GM23248 (cell line): ENCODE data around the gene RAPGEF4. TPM values are rescaled to one million over a fixed set of nuclear protein-coding genes. Genes with fewer than 3 reads are reported as not detected.

ENCODE experiments used
- DNase-seq: peaks from one replicate; pipeline ENCODE4 v3.0.0-alpha.2; 2015
- H2AFZ ChIP-seq: fragments of 200-600 bp; sonication (generic); 2 replicates; pipeline ENCODE4 v1.6.1; 2016; ENCODE audit warnings: antibody characterized with exemption
- H3F3A ChIP-seq: fragments of 200-600 bp; sonication (generic); 2 replicates; pipeline ENCODE4 v1.6.1; 2016; ENCODE audit warnings: mild to moderate bottlenecking, antibody characterized with exemption, mixed run types; ENCODE audit not compliant: insufficient read depth
- H3K27ac ChIP-seq: fragments of 200-600 bp; sonication (generic); 2 replicates; pipeline ENCODE4 v1.5.1; 2016; ENCODE audit warnings: mild to moderate bottlenecking
- H3K27me3 ChIP-seq: fragments of 200-600 bp; sonication (generic); replicated peaks from 2 replicates; pipeline ENCODE4 v1.6.1; 2016; ENCODE audit warnings: mild to moderate bottlenecking; ENCODE audit not compliant: insufficient read depth
- H3K36me3 ChIP-seq: fragments of 200-600 bp; sonication (generic); 2 replicates; pipeline ENCODE4 v1.6.1; 2016; ENCODE audit warnings: low read depth, mild to moderate bottlenecking
- H3K4me1 ChIP-seq: fragments of 200-600 bp; sonication (generic); 2 replicates; pipeline ENCODE4 v1.6.1; 2016; ENCODE audit warnings: mild to moderate bottlenecking; ENCODE audit not compliant: insufficient read depth
- H3K4me2 ChIP-seq: fragments of 200-600 bp; sonication (generic); one replicate; pipeline ENCODE4 v1.6.1; 2016; ENCODE audit warnings: mild to moderate bottlenecking; ENCODE audit not compliant: unreplicated experiment
- H3K4me3 ChIP-seq: fragments of 200-600 bp; sonication (generic); 2 replicates; pipeline ENCODE4 v1.5.1; 2016; ENCODE audit warnings: mild to moderate bottlenecking
- H3K79me2 ChIP-seq: fragments of 200-600 bp; sonication (generic); 2 replicates; pipeline ENCODE4 v1.6.1; 2016; ENCODE audit warnings: mild to moderate bottlenecking; ENCODE audit not compliant: insufficient read depth
- H3K9ac ChIP-seq: fragments of 200-600 bp; sonication (generic); 2 replicates; pipeline ENCODE4 v1.6.1; 2016; ENCODE audit warnings: mild to moderate bottlenecking
- H3K9me2 ChIP-seq: fragments of 200-600 bp; sonication (generic); 2 replicates; pipeline ENCODE4 v1.6.1; 2016; ENCODE audit warnings: mixed run types, mild to moderate bottlenecking, moderate library complexity; ENCODE audit not compliant: insufficient read depth
- H3K9me3 ChIP-seq: fragments of 200-600 bp; sonication (generic); one replicate; pipeline ENCODE4 v1.6.1; 2017; ENCODE audit warnings: low read depth
- H4K20me1 ChIP-seq: fragments of 200-600 bp; sonication (generic); 2 replicates; pipeline ENCODE4 v1.6.0; 2016; ENCODE audit not compliant: insufficient read depth
- EZH2 ChIP-seq: fragments of 200-600 bp; sonication (generic); IDR thresholded peaks from 2 replicates; pipeline ENCODE4 v1.6.1; 2018; ENCODE audit warnings: antibody characterized with exemption, mild to moderate bottlenecking; ENCODE audit not compliant: insufficient read depth, poor library complexity, severe bottlenecking
- EZH2phosphoT487 ChIP-seq: fragments of 200-600 bp; sonication (generic); IDR thresholded peaks from 2 replicates; pipeline ENCODE4 v1.6.1; 2018; ENCODE audit warnings: antibody characterized with exemption, moderate library complexity, mild to moderate bottlenecking, low read depth; ENCODE audit not compliant: insufficient read depth
- WGBS, 2 experiments: methylation state at CpG; one replicate each; pipeline ENCODE4 v1.1.6; 2015 to 2017; ENCODE audit warnings: low lambda C conversion rate in 2 of 2, low coverage in 1 of 2; ENCODE audit errors: missing lambda C conversion rate in 2 of 2; 5-methylcytosine and 5-hydroxymethylcytosine counted together
- in situ Hi-C: fragments of 300-500 bp; cut with MboI; formaldehyde crosslinking; loops from 2 replicates; pipeline ENCODE4 v1.15.0; 2020
- polyA plus RNA-seq: library from polyadenylated mRNA; unstranded; fragments of >200 nt; fragmentation: Nextera tagmentation; extraction: Ambion mirVana; gene quantifications from 2 replicates; pipeline ENCODE4 v1.2.1, GENCODE V29; 2016
- total RNA-seq: library from RNA; depleted of rRNA; stranded (reverse); fragments of >200 nt; shearing (Covaris generic); gene quantifications from 2 replicates; pipeline ENCODE4 v1.2.3, GENCODE V29; 2014

The RAPGEF4 gene
- total and polyA plus RNA-seq, 2 experiments from 2014 or later: 2.2 TPM; not detected in 1

DNA sequence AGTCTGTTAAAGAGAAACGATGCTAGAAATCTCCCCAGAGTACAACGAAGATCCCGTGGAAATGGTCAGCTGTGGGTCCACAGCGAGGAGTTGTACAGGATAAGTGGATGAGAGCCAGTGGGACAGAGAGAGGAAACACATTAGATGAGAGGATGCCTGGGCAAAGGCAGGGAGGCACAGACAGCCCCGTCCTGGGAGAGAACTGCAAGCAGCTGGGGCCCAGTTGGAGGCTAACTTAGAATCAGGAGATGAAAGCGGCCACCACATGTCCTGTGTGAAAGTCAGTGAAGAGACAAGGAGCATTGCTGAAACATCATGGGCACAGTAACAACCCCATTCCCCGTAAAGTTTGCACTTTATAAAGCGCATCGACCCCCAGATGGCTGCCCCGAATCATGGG, 157.5 kb downstream of the RAPGEF4 start:
- no peak for DNase-seq
- H3K27ac ChIP-seq: no peak overlapping the region
- H3K4me1 ChIP-seq: no peaks in the 10 kb centered on the region
- H3K36me3 ChIP-seq: no peaks in the 10 kb centered on the region
- H3K27me3 ChIP-seq: peaks cover 31% of the 10 kb centered on the region
- WGBS, 2 experiments: 59 to 64% methylated on average over 10 of the region's 10 CpGs
- TF ChIP-seq EZH2phosphoT487 (no peak), EZH2 (no peak)
- in situ Hi-C loops: no loop called here
- H3K9ac ChIP-seq: no peak overlapping the region
- H3K9me3 ChIP-seq: no peaks in the 10 kb centered on the region
- no peak overlapping the region for H3K4me3 ChIP-seq
- H3K4me2 ChIP-seq: no peak overlapping the region
- no peak overlapping the region for H2AFZ ChIP-seq
- H4K20me1 ChIP-seq: no peaks in the 10 kb centered on the region
- H3K79me2 ChIP-seq: no peaks in the 10 kb centered on the region
- H3K9me2 ChIP-seq: no peaks in the 10 kb centered on the region
- H3F3A ChIP-seq: no peaks in the 10 kb centered on the region

GRCh38 chr2:172893671-172894070, 158.0 kb downstream of the RAPGEF4 start:
- in situ Hi-C loops: no loop called here
- no peaks in the 10 kb centered on the region for H3K4me1 ChIP-seq
- no peak overlapping the region for H3K27ac ChIP-seq

GRCh38 chr2:172894689-172895387, 159.2 kb downstream of the RAPGEF4 start:
- no peak for DNase-seq
- no peaks in the 10 kb centered on the region for H3K9me3 ChIP-seq
- no peak for TF ChIP-seq EZH2phosphoT487
- TF ChIP-seq EZH2: no peak
- no peak overlapping the region for H3K4me3 ChIP-seq
- no peaks in the 10 kb centered on the region for H4K20me1 ChIP-seq
- in situ Hi-C loops: no loop called here
- no peaks in the 10 kb centered on the region for H3K9me2 ChIP-seq
- peaks cover 37% of the 10 kb centered on the region for H3K27me3 ChIP-seq
- no peak overlapping the region for H3K27ac ChIP-seq
- no peaks in the 10 kb centered on the region for H3K4me1 ChIP-seq
- H2AFZ ChIP-seq: no peak overlapping the region
- H3K36me3 ChIP-seq: no peaks in the 10 kb centered on the region
- no peaks in the 10 kb centered on the region for H3K79me2 ChIP-seq
- no peaks in the 10 kb centered on the region for H3F3A ChIP-seq
- H3K9ac ChIP-seq: no peak overlapping the region
- WGBS, 2 experiments: 61 to 62% methylated on average over 7 of the region's 7 CpGs
- H3K4me2 ChIP-seq: no peak overlapping the region

More at GRCh38 chr2:172893671-172894070, 158.0 kb downstream of the RAPGEF4 start:
- Histone ChIP-seq H3K9ac (no peak overlapping the region), H3K36me3 (no peaks in the 10 kb centered on the region), H3K4me3 (no peak overlapping the region), H4K20me1 (no peaks in the 10 kb centered on the region), H3F3A (no peaks in the 10 kb centered on the region), H2AFZ (no peak overlapping the region), H3K4me2 (no peak overlapping the region), H3K9me3 (no peaks in the 10 kb centered on the region), H3K9me2 (no peaks in the 10 kb centered on the region), H3K79me2 (no peaks in the 10 kb centered on the region), H3K27me3 (peaks cover 35% of the 10 kb centered on the region)
- 34 to 36% methylated on average over 2 of the region's 2 CpGs for WGBS, 2 experiments
- TF ChIP-seq EZH2 (no peak), EZH2phosphoT487 (no peak)
- no peak for DNase-seq

- TF ChIP-seq EZH2phosphoT487: no peak
- TF ChIP-seq EZH2: no peak
- Histone ChIP-seq H3K79me2 (no peaks in the 10 kb centered on the region), H3K4me3 (no peak overlapping the region), H3K27ac (no peak overlapping the region), H3K9me2 (no peaks in the 10 kb centered on the region), H4K20me1 (no peaks in the 10 kb centered on the region), H3K9ac (no peak overlapping the region), H3K4me1 (no peaks in the 10 kb centered on the region), H3K27me3 (peaks cover 25% of the 10 kb centered on the region), H2AFZ (no peak overlapping the region), H3K4me2 (no peak overlapping the region), H3K36me3 (no peaks in the 10 kb centered on the region), H3F3A (no peaks in the 10 kb centered on the region), H3K9me3 (no peaks in the 10 kb centered on the region)
- in situ Hi-C loops: no loop called here
- no peak for DNase-seq
- 73 to 80% methylated on average over 4 of the region's 4 CpGs for WGBS, 2 experiments
These were observed 161.0 kb downstream of the RAPGEF4 start for GRCh38 chr2:172896661-172897081.

GRCh38 chr2:172900871-172901270, 165.2 kb downstream of the RAPGEF4 start:
- Histone ChIP-seq H3K9me3 (no peaks in the 10 kb centered on the region), H3K4me3 (no peak overlapping the region), H3K4me1 (no peaks in the 10 kb centered on the region), H3K9me2 (no peaks in the 10 kb centered on the region), H3K27ac (no peak overlapping the region), H4K20me1 (no peaks in the 10 kb centered on the region), H3K4me2 (no peak overlapping the region), H3K27me3 (peaks cover 8% of the 10 kb centered on the region), H3F3A (no peaks in the 10 kb centered on the region), H3K79me2 (no peaks in the 10 kb centered on the region), H3K9ac (no peak overlapping the region), H3K36me3 (no peaks in the 10 kb centered on the region), H2AFZ (no peak overlapping the region)
- DNase-seq: no peak
- TF ChIP-seq EZH2phosphoT487: no peak
- WGBS, 2 experiments: 47 to 50% methylated on average over 3 of the region's 3 CpGs
- in situ Hi-C loops: no loop called here
